DND-41 (cell line): Measurements from ENCODE around the gene NUDT3.
A peak's percentile ranks its signal among the peaks of the same experiment; 100 is the strongest.
"Not testable (repeated sequence)": the region's sequence is repeated elsewhere in the genome, so short reads cannot be mapped to it uniquely, and the experiment has no call there.

ENCODE experiments used
- ATAC-seq: fragments of 200-7000 bp; cut with Tn5 transposase; 3 replicates; pipeline ENCODE4 v1.9.1; 2021; ENCODE audit warnings: low read depth; ENCODE audit not compliant: insufficient read depth
- DNase-seq: peaks from one replicate; pipeline ENCODE4 v3.0.0-alpha.2; 2020
- H2AFZ ChIP-seq: 2 replicates; pipeline ENCODE4 v1.6.0; 2012; ENCODE audit warnings: low read depth, low read length
- H3K27ac ChIP-seq: 2 replicates; pipeline ENCODE4 v1.5.1; 2012; ENCODE audit warnings: low read length, inconsistent platforms
- H3K27me3 ChIP-seq: fragments of 200-600 bp; sonication (generic); 2 replicates; pipeline ENCODE4 v1.6.0; 2012; ENCODE audit warnings: low read length, mild to moderate bottlenecking, inconsistent platforms; ENCODE audit not compliant: insufficient read depth, poor library complexity
- H3K36me3 ChIP-seq: 2 replicates; pipeline ENCODE4 v1.5.1; 2012; ENCODE audit warnings: low read length, inconsistent platforms; ENCODE audit not compliant: insufficient read depth
- H3K4me1 ChIP-seq: 2 replicates; pipeline ENCODE4 v1.5.1; 2012; ENCODE audit warnings: mild to moderate bottlenecking, low read length; ENCODE audit not compliant: insufficient read depth
- H3K4me2 ChIP-seq: 2 replicates; pipeline ENCODE4 v1.6.0; 2012; ENCODE audit warnings: mild to moderate bottlenecking, moderate library complexity, low read length, inconsistent platforms; ENCODE audit not compliant: insufficient read depth
- H3K4me3 ChIP-seq, 2 experiments: fragments of 200-600 bp in 1 of 2; shearing (Covaris generic) in 1 of 2; 2 replicates each; pipeline ENCODE4 v1.5.1; 2012 to 2016; ENCODE audit warnings: inconsistent platforms in 2 of 2, low read length in 2 of 2, mild to moderate bottlenecking in 2 of 2, low read depth in 1 of 2, moderate library complexity in 1 of 2
- H3K79me2 ChIP-seq: 2 replicates; pipeline ENCODE4 v1.6.0; 2012; ENCODE audit warnings: low read length, inconsistent platforms; ENCODE audit not compliant: insufficient read depth
- H3K9ac ChIP-seq: 2 replicates; pipeline ENCODE4 v1.6.0; 2012; ENCODE audit warnings: low read depth, mild to moderate bottlenecking, inconsistent platforms, low read length, moderate library complexity
- H3K9me3 ChIP-seq: 2 replicates; pipeline ENCODE4 v1.5.1; 2012; ENCODE audit warnings: low read length, moderate library complexity, mild to moderate bottlenecking, inconsistent platforms; ENCODE audit not compliant: insufficient read depth, severe bottlenecking
- H4K20me1 ChIP-seq: 2 replicates; pipeline ENCODE4 v1.6.0; 2012; ENCODE audit warnings: low read length; ENCODE audit not compliant: insufficient read depth
- CTCF ChIP-seq: IDR thresholded peaks from 2 replicates; pipeline ENCODE4 v1.5.1; 2012; ENCODE audit warnings: borderline replicate concordance, low read length, moderate library complexity, mild to moderate bottlenecking; ENCODE audit not compliant: poor library complexity, severe bottlenecking; ENCODE audit errors: extremely low read depth
- EZH2 ChIP-seq: IDR thresholded peaks from 3 replicates; pipeline ENCODE4 v1.6.1; 2012; ENCODE audit warnings: borderline replicate concordance, low read depth, mild to moderate bottlenecking, moderate library complexity, low read length, inconsistent platforms; ENCODE audit not compliant: severe bottlenecking

The NUDT3 gene

GRCh38 chr6:34247481-34248197, 144.8 kb downstream of the NUDT3 start:
- Histone ChIP-seq H3K27ac (no peak overlapping the region; the same call in 1 of the 2 replicates), H3K4me1 (peaks cover 27% of the 10 kb centered on the region)
- no peak for DNase-seq

GRCh38 chr6:34246563-34247391, 145.7 kb downstream of the NUDT3 start:
- Histone ChIP-seq H2AFZ (no peak overlapping the region), H3K79me2 (peaks cover 20% of the 10 kb centered on the region), H3K9ac (no peak overlapping the region; the same call in 1 of the 2 replicates), H3K4me2 (0 out of 2 replicates have a peak overlapping the region, but pooled peaks have one; percentile 27), H3K36me3 (peaks cover 44% of the 10 kb centered on the region), H3K27ac (0 out of 2 replicates have a peak overlapping the region, but pooled peaks have one; percentile 29), H3K4me1 (peaks cover 27% of the 10 kb centered on the region), H4K20me1 (peaks cover 49% of the 10 kb centered on the region), H3K9me3 (no peaks in the 10 kb centered on the region), H3K4me3 (no peak overlapping the region), H3K27me3 (no peaks in the 10 kb centered on the region)
- DNase-seq = peak; percentile 74
- ATAC-seq = peak; percentile 44
- no peak for TF ChIP-seq EZH2
- peak; percentile 76 for TF ChIP-seq CTCF

More at GRCh38 chr6:34247481-34248197, 144.8 kb downstream of the NUDT3 start:
- TF ChIP-seq CTCF (no peak), EZH2 (no peak)
- peaks cover 40% of the 10 kb centered on the region for H4K20me1 ChIP-seq
- H3K79me2 ChIP-seq = peaks cover 11% of the 10 kb centered on the region
- no peaks in the 10 kb centered on the region for H3K27me3 ChIP-seq
- H3K36me3 ChIP-seq = peaks cover 36% of the 10 kb centered on the region
- H2AFZ ChIP-seq = no peak overlapping the region
- peak overlapping the region; percentile 100 for H3K4me2 ChIP-seq
- no peaks in the 10 kb centered on the region for H3K9me3 ChIP-seq
- ATAC-seq = no peak
- peak overlapping the region; percentile 81; the same call in 1 of the 2 replicates for H3K9ac ChIP-seq
- peak overlapping the region in 1 of 2 experiments; percentile 97; a peak in 3 of 4 replicates for H3K4me3 ChIP-seq

GRCh38 chr6:34246249-34246562, 146.3 kb downstream of the NUDT3 start:
- TF ChIP-seq CTCF (no peak), EZH2 (no peak)
- Histone ChIP-seq H3K27ac (no peak overlapping the region), H3K9me3 (no peaks in the 10 kb centered on the region), H4K20me1 (peaks cover 55% of the 10 kb centered on the region), H3K36me3 (peaks cover 50% of the 10 kb centered on the region), H3K4me3 (no peak overlapping the region), H3K79me2 (peaks cover 25% of the 10 kb centered on the region), H3K27me3 (no peaks in the 10 kb centered on the region), H2AFZ (no peak overlapping the region), H3K9ac (no peak overlapping the region), H3K4me2 (0 out of 2 replicates have a peak overlapping the region, but pooled peaks have one; percentile 27), H3K4me1 (peaks cover 30% of the 10 kb centered on the region)
- ATAC-seq (no peak), DNase-seq (no peak)

GRCh38 chr6:34245761-34246140, 146.7 kb downstream of the NUDT3 start:
- H3K4me3 ChIP-seq, H3K9me3 ChIP-seq, H3K27me3 ChIP-seq, H2AFZ ChIP-seq, ATAC-seq, H3K9ac ChIP-seq, H3K4me2 ChIP-seq, H3K27ac ChIP-seq, DNase-seq: not testable (repeated sequence)
- H3K79me2 ChIP-seq = peaks cover 30% of the 10 kb centered on the region
- H3K4me1 ChIP-seq = peaks cover 35% of the 10 kb centered on the region
- H4K20me1 ChIP-seq = peaks cover 59% of the 10 kb centered on the region
- H3K36me3 ChIP-seq = peaks cover 54% of the 10 kb centered on the region

- H3K4me2 ChIP-seq, H3K27ac ChIP-seq: not testable (repeated sequence)
- peaks cover 40% of the 10 kb centered on the region for H3K4me1 ChIP-seq
Observed at GRCh38 chr6:34245032-34245760, 147.3 kb downstream of the NUDT3 start.

More at GRCh38 chr6:34245032-34245760, 147.3 kb downstream of the NUDT3 start:
- Histone ChIP-seq H3K36me3 (peaks cover 60% of the 10 kb centered on the region), H3K79me2 (peaks cover 35% of the 10 kb centered on the region), H4K20me1 (peaks cover 65% of the 10 kb centered on the region)
- not testable (repeated sequence) for H3K9me3 ChIP-seq, H3K9ac ChIP-seq, H3K4me3 ChIP-seq, ATAC-seq, H3K27me3 ChIP-seq, H2AFZ ChIP-seq, DNase-seq
